Measurements from ENCODE around the gene PMVK.

PMVK gene

DNA sequence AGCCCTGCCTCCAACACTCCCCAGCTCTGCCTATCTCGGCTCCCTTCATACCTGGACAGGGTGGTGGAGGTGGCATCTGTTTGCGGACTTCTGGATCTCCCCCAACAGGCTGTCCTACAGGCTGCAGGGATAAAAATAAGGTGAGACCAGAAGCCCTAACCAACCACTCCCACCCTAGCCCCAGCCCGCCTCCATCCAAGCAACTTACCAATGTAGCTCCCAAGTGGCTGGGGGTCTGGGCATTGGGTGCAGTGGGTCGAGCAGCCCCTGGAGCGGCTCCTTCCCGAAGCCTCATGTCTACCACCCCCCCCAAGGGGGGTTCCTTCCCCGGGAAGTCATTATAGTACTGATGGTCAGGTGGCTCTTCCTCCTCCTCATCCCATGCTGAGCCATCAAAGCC, 29.6 kb upstream of the PMVK start:
- no peak for DNase-seq (ENCODE audit: low read depth)

DNA sequence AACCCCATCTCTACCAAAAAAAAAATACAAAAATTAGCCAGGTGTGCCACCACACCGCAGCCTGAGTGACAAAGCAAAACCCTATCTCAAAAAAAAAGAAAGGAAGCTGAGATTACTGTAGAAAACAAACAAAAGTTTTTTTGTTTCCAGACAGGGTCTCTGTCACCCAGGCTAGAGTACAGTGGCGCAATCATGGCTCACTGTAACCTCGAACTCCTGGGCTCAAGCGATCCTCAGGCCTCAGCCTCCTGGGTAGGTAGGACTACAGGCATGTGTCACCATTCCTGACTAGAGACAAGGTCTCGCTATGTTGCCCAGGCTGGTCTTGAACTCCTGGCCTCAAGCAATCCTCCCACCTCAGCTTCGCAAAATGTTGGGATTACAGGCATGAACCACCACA, 27.8 kb upstream of the PMVK start:
- DNase-seq (ENCODE audit: low read depth) = no peak

DNA sequence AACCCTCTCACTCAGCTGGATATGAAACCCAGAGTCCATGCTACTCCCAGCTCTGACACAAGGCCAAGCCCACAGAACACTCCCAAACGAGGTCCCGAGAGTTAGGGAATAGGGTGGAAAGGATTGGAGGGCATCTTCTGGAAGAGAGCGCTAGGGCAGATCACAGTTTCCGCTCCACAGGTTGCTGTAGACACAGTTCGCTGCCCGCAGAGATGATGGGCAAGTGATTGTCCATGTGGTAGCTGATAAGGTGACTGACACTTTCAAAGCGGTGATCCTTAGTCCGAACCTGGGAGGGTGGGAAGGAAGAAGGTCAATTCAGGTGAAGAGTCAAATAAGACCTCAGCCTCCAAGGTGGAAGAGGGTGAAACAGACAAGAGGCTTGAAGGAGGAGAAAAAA, 27.1 kb upstream of the PMVK start:
- no peak for DNase-seq (ENCODE audit: low read depth)

DNA sequence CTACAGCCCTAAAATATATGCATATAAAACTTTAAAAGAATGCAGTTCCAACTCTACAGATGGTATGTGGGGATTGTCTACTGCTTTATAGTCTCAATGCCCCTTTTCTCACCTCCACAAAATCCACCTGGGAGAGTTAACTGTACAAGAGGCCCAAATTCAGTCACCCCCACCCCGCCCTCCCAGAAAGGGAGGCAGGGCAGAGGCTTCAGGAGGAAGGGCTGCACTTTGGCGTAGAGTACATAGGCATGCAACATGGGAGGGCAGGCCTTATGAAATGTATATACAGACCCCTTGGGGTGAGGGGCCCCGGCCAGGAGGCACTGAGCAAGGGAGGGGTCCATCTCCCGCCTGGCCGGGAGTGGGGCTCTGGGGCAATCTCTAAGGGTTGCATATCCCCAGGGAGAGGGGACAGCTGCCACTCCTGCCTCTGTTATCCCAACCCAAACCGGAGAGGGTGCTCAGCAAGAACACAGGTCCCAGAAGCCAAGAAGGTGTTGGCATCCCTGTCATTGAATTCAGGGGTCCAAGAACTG, 26.3 kb upstream of the PMVK start:
- no peak for DNase-seq (ENCODE audit: low read depth)

DNA sequence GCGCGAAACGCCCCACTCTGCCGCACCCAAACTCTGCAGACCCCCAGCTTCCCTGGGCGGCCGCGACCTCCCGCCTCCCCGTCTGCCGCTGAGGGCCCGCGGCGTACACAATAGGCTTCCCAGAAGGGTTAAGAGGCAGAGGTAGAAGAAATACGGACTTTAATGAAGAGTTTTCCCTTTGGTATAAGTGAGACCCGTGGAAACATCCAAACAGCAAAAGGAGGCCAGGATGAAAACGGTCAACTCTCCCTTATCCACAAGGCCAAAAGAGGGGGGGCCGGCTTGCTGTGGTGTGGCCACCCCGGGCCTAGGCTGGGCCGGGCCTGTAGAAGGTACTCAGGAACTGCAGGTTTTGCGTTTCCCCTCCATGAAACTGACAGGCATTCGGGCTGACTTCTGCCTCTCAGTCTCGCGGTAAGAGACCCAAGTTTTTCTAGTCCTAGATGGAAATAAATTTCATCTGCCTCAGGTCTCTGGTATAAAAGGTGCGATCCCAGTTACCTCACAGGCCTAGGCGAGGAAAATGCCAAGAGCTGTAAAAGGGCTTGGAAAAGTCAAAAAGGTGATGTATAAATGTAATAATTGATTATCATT, 25.7 kb upstream of the PMVK start:
- no peak for DNase-seq (ENCODE audit: low read depth)

DNA sequence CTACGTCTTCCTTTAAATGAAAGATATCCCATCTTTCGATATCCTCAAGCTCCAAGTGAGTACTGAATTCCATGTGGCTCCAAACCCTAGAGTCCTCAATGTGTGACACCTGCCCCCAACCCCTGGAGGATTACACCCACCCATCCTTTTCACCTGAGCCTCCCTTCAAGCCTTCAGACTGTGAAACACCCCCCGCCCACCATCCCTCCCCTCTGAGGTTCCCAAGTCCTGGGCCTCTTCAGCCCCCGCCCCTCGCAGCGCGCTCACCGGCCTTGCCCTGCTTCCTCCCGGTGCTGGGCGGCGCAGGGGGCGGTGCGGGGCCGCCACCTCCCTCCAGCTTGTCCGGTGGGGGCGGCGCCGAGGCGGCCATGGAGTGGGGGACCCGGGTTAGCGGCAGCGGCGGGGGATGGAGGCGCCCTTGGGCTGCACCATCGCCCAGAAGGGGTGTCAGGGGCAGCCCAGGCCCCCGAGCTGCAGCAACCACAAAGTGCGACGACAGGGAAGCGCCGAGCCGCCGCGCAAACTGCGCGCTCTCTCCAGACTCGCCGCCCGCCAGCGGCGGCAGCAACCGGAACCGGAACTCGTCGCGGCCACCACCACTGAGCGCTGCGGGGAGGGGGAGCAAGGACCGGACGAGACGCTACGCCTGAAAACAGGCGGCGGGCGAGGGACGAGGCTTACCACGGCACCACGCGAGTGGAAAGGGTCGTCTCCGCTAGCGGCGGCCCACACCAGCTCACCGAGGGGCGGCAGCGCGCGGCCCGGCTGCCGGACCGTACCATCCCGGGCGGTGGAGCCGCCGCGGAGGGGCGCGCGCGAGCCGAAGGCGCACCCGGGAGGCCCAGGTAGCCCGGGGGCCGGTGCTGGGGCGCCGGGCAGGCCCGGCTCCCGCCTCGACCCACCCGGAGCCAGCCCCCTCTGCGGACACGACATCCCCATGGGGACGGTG, 25.0 kb upstream of the PMVK start, which contains the start of gene PYGO2:
TSS of gene PYGO2 (minus strand) at position 576 of the 949 bp plus-strand sequence. CDS start at position 370, 206 bp downstream.
- DNase-seq (ENCODE audit: low read depth) = peak; percentile 41

DNA sequence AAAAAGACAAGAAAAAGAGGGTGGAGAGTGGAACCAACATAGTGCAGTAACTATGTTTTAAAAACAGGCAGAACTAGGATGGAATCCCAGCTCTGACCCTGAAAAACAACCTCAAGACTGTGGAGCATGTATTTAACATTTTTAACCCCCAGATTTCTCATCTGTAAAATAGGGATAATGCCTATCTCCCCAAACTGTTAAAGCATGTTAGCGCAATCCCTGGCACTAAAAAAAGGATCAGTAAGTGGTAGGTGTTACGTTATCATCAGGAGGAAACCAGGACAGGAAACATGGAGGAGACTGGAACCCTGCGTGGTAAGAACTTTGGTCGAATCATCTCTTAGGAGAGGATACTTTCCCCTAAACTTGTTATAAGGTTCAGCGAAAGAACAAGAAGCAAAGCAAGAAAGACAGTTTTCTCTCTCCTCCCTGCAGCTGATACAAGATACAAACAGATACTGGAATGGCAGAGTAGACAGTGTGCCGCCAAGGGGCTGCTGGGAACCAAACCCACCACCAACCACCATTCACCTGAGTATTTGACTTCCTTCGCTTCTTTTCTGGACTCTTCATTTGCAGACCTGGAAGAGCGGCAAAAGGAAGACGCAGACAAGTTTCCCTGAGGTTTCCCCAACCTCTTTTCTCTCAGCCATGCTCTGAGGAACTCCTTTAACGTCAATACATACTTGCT, 24.1 kb upstream of the PMVK start:
- DNase-seq (ENCODE audit: low read depth) = no peak

DNA sequence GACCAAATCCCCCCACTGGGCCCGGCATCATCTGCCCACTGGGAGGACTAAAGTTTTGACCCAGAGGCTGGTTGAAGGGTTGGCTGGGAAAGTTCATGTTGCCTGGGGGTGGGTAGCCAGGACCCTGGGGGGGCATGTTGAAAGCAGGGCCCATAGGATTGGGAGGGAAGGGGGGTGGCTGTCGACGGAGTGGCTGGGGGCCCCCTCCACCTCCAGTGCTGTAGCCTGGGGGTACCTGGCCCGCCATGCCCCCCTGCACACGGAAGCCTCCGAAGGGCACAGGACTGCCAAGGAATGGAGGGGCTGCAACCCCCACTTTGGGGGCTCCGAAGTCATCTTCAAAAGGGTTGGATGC, 22.9 kb upstream of the PMVK start:
- no peak for DNase-seq (ENCODE audit: low read depth)

DNA sequence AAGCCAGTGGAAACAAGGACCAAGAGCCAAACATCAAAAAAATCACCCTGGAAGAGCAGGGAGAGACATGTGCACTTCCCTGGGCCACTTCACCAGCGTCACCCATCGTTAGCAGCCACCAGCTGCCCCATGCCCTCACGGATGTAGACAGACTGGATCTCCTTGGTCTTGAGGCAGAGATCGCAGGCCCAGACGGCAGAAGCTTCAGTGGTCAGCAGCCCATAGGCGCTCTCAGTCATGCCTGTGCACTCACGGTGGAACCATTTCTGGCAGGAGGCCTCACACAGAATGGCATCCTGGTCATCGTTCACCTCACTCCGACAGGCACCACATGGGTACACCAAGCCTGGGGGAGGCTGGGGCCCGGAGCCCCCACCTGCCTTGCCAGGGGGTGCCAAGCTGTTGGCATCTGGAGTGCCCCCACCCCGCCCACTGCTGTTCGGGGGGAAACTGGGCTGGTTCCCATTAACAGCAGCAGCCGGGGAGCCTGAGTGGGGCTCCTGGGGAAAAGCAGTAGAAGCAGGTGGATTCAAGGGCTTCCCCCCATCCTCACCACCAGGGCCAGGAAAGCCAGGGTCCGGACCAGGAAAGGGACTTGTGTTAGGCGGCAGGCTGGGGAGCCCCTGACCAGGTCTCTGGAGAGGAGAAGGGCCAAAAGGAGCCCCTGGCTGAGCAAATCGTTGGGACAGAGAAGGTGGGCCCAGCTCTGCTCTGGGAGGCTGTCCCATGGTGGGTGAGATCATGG, 22.3 kb upstream of the PMVK start:
- DNase-seq (ENCODE audit: low read depth) = no peak

DNA sequence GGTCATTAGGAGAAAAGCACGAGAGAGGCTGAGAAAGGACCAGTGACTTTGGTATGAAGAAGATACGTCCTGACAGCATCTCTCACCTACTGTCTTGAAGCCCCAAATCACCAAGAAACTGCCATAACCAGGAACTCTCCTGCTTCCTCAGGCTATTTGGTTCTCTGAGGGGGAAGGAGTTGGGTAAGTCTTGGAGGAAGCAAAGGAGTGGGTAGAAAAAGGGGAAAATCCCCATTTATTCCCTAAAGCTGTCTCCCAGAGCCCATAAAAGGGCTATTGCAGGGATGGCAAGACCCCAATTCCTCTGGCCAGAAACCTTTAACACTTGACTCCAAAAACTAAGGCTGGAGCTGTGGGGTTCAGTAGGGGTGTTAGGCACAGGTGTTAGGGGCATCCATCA, 21.5 kb upstream of the PMVK start:
- no peak for DNase-seq (ENCODE audit: low read depth)

DNA sequence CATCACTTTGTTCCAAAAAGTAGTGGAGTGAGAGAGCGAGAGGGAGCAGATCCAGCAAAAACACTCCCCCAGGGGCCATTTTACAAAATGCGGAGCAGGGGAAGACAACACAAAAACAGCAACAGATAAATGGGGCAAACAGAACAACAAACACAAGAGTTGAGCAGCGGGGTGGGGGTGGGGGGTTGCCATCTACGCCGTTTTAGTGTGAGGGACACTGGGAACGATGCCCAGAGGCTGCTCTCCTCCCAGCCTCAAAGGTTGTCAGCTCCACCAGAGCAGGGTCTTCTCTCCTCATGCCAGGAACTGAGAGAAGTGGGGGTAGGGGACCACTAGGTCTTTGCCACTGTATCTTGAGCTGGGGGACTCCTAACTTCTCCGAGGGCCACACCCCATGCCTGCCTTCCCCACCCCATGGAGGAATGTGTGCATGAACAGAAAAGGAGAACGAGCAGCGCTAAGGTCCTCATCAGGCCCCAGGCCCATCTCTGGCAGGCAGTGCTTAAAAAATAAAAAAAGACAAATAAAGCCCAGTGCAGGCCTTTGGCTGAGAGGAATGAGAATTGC, 20.7 kb upstream of the PMVK start:
- DNase-seq (ENCODE audit: low read depth) = no peak

DNA sequence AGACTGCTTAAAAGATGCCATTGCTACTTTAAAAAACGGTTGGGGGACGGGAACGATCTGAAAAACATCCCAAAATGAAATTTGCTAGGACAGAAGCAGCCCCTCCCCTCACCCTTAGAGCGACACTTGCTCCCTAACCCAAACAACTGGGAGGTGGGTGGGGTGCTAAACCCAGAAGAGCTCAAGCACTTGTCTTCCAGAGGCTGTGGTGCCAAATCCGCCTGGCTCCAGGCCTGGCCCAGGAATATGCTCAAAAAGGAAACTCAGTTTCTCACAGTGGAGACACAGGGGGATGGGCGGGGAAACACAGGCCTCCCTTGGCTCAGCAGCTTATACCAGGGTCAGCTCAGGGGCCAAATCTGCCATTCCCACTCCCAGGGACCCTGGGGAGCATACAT, 20.0 kb upstream of the PMVK start:
- no peak for DNase-seq (ENCODE audit: low read depth)

DNA sequence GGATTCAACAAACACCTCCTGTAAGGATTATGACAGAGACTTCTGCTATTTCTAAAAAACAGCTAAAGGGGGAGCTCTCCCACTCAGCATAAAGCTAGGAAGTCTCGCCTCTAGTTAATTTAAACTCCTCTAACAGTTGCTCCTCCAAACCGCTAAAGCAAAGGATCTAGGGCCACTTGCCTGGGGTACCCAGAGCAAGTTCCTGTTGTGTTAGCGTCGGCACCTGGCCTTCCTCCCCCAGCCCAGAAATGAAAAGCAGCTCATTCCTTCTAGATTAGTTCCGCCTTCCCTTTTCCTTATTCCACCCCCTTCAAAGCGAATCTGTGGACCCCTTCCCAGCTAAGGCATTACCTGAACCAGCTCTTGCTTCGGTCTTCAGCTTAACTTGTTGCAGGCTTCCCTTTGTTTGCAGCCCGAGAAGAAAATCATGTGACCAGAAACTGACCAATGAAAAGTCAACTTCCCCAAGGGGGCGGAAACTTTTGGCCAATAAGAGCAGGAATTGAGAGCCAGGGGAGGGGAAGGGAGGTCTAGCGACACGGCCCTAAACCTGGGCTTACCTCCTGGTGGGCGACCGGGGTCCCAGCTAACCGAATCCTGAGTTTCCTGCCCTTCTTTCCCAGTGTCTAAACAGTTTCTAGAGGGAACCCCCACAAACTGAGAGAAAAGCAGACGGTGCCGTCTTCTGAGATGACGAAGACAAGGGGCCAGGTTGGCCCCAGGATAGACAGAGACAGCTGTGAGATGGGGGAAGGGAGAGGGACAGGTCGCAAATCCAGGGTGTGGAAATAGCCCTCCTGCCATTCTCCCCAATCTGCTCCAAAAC, 19.4 kb upstream of the PMVK start, which contains the start of gene PBXIP1:
TSS of gene PBXIP1 (minus strand) at position 382 of the 826 bp plus-strand sequence. CDS start 2,378 bp downstream, outside the sequence.
- peak; percentile 80 for DNase-seq (ENCODE audit: low read depth)

DNA sequence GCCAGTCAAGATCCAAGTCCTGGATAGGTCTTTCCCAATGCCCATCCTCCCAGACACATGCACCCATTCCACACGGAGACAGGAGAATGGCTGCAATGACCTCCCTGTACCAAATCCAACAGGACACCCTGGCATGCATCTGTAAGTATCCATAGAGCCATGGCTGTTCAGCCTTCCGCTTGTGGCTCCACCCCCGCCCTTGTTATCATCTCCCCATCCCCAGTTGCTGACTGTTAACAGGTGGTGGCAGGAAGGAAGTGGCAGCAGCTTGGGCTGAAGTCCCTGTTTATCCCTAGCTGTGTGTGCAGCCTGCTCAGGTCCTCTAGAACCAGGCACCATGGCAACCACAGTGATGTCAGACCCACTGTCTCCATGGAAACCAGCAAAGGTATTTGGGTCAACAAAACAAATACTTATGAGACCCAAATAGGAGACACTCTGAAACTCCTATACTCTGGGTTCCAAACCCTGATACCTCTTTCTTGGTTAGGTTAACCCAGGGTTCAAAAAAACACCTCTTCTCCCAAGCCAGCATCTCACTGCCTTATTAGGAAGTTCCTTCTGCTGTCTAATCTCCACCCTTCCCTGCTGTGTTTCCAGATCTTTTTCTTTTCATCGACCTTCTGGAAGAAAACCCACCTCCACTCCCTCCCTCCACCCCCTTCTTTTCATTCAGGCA, 18.7 kb upstream of the PMVK start:
- DNase-seq (ENCODE audit: low read depth) = no peak

DNA sequence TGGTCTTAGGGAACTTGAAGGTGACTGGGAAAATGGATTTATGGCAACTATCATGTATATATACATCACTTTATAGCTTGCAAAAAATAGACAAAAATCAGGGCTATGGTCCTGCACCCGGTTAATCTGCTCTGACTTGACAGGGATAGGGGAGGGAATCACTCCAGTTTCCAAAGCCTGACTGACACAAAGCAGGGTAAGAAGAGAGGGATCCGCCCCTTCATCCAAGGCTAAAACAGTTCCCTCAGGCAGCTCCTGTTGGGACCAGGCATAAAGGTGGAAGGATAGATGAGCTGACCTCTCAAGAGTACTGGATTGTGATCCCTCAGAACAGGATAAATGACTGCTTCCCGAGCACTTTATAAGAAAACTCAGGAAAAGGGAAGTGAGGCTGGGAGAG, 18.0 kb upstream of the PMVK start:
- DNase-seq (ENCODE audit: low read depth) = no peak

DNA sequence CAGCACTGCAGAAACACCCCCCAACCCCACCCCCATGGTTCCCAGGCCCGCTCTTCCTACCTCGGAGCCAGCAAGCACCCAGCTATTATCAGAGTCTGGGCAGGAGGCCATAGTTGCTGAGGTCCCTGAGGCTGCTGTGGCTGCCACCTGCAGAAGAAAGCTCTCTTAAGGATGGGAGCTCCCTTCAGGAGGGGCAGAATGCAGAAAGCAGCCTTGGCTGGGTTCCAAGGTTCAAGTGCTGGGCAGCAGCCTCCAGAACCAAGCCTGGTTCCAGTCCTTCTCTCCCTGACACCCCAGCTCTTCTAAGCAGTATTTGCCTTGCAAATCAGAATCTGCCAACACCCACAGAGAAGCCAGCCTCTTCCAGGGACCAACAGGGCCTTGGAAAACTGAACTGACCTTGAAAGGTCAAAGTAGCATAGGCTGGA, 17.1 kb upstream of the PMVK start:
- no peak for DNase-seq (ENCODE audit: low read depth)

DNA sequence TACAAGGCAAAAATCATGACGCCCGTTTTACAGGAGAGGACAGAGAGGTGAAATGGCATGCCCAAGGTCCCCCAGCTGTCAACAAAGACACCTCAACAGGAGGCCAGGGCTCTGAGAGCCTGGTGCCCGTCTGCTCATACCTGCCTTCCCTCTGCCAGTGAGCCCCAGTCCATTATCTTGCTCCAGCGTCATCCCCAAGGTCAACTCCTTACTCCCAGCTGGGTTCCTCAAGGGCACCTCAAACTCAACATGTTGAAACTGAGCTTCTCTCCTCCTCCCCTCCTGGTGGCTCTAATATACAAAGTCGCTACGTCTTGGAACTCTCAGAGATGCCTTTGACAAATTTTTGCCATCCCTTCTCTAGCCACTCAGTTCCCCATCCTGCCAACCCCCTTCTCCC, 16.1 kb upstream of the PMVK start:
- DNase-seq (ENCODE audit: low read depth) = no peak

DNA sequence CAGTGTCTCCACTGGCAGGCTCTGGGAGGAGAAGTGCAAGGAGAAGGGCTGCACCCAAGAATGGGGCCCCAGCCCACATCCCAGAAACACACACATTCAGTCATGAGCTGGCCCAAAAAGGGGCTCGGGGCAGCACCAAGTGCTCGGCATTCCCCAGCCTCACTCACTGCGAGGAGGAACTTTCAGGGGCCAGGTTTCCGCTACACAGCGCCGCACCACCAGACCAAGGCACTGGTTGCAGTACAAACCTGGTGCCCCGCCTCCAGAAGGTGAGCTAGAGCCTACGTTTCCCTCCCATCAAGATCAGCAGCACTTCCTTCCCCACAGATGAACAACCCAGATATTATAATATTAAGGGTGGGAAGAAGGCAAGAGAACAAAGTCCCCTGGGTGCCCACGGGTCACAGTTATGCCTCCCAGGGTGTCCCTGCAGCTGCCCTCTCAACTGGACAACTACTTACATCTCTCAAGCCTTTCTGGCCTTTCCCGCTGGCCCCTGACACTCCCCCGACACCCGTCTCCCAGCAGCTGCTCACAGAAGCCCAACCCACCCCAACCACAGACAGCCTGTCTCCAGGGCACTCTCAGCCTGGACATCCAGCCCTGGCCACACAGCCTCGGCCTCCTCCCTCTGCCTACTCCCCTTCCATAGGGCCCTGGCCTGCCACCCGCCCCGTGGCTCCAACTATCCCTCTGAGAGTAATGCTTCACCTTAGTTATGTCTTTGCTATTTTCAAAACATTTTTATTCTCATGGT, 15.6 kb upstream of the PMVK start:
- no peak for DNase-seq (ENCODE audit: low read depth)

DNA sequence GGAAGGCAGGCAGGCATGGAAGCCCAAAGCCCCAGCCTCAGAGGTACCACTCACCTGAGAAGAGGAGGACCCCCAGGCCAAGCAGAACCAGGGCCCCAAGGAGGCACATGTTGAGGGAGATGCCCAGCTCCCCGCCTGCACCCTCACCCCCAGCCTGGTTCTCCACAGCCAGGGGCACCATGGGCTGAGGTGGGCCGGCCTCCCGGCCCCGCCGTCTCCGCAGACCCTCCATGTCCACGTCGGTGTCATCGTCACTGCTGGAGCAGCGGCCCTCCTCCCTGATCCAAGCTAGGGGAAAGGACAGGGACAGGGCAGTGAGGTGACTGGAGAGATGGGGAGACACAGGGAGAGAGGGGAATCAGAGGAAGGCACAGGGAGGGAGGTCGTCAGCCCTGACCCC, 11.6 kb upstream of the PMVK start:
- no peak for DNase-seq (ENCODE audit: low read depth)

Data from fibroblast of the conjunctiva (primary cell).